H1 (cell line): ENCODE data around the gene EME2. TPM values are rescaled to one million over a fixed set of nuclear protein-coding genes. Genes with fewer than 3 reads are reported as not detected.

ENCODE experiments used
- CTCF ChIA-PET: fragments of 300-600 bp; sonication (Branson Sonifier 250); formaldehyde crosslinking; loops from one replicate; lab custom pipeline; 2021; ENCODE audit not compliant: partially characterized antibody; lab: Charles Lee
- POLR2A ChIA-PET: fragments of 300-600 bp; sonication (Branson Sonifier 250); formaldehyde crosslinking; loops from one replicate; lab custom pipeline; 2021; ENCODE audit warnings: inconsistent platforms; ENCODE audit not compliant: partially characterized antibody; lab: Charles Lee
- DNase-seq, 2 experiments: peaks; one replicate each; pipeline versions ENCODE4 v3.0.0 to v3.0.0-alpha.2; 2010 to 2022; ENCODE audit warnings: low spot score in 2 of 2, low read depth in 1 of 2, mixed read lengths in 1 of 2
- FAIRE-seq: peaks from 2 replicates; lab custom pipeline; 2011; peaks lifted over from hg19 to GRCh38; lab: Jason Lieb, UNC
- H2AFZ ChIP-seq: 2 replicates; pipeline ENCODE4 v1.8.1; 2012; ENCODE audit warnings: low read length, inconsistent platforms
- H2AK5ac ChIP-seq: 2 replicates; pipeline ENCODE4 v1.6.1; 2013; ENCODE audit warnings: low read depth, low read length
- H2BK120ac ChIP-seq: replicated peaks from 2 replicates; pipeline ENCODE3; 2013; ENCODE audit warnings: low read depth, low read length, inconsistent platforms
- H2BK12ac ChIP-seq: 2 replicates; pipeline ENCODE4 v1.6.1; 2013; ENCODE audit warnings: low read depth, low read length
- H2BK15ac ChIP-seq: 2 replicates; pipeline ENCODE4 v1.6.1; 2013; ENCODE audit warnings: low read length
- H2BK20ac ChIP-seq: 2 replicates; pipeline ENCODE4 v1.6.1; 2013; ENCODE audit warnings: low read length
- H2BK5ac ChIP-seq: 2 replicates; pipeline ENCODE4 v1.6.1; 2013; ENCODE audit warnings: low read depth, low read length
- H3K14ac ChIP-seq: 2 replicates; pipeline ENCODE4 v1.6.1; 2013; ENCODE audit warnings: inconsistent platforms; ENCODE audit not compliant: insufficient read length
- H3K18ac ChIP-seq: 2 replicates; pipeline ENCODE4 v1.6.1; 2013; ENCODE audit warnings: low read length; ENCODE audit errors: extremely low read depth
- H3K23ac ChIP-seq: 2 replicates; pipeline ENCODE4 v1.6.1; 2013; ENCODE audit warnings: inconsistent platforms; ENCODE audit not compliant: insufficient read length
- H3K23me2 ChIP-seq: 2 replicates; pipeline ENCODE4 v1.6.1; 2013; ENCODE audit warnings: low read depth, low read length
- H3K27ac ChIP-seq: 2 replicates; pipeline ENCODE4 v1.6.1; 2011; ENCODE audit warnings: low read depth, low read length, inconsistent platforms
- H3K27me3 ChIP-seq, 4 experiments: replicated peaks in 1 of 4; 1 replicate in 1 of 4; 2 replicates in 3 of 4; pipeline versions ENCODE4 v1.6.1 to v1.8.1; 2011 to 2013; ENCODE audit warnings: low read length in 3 of 4, mild to moderate bottlenecking in 3 of 4, inconsistent platforms in 2 of 4, mixed read lengths in 2 of 4, moderate library complexity in 1 of 4; ENCODE audit not compliant: control insufficient read depth in 3 of 4, insufficient read depth in 3 of 4; ENCODE audit errors: extremely low read depth in 1 of 4
- H3K36me3 ChIP-seq, 4 experiments: 2 replicates each; pipeline versions ENCODE4 v1.6.1 to v1.8.1; 2011 to 2013; ENCODE audit warnings: mild to moderate bottlenecking in 4 of 4, low read length in 3 of 4, moderate library complexity in 2 of 4, control low read depth in 1 of 4, inconsistent platforms in 1 of 4; ENCODE audit not compliant: insufficient read depth in 4 of 4, control insufficient read depth in 2 of 4
- H3K4ac ChIP-seq: replicated peaks from 2 replicates; pipeline ENCODE3; 2013; ENCODE audit warnings: low read length, low read depth, mixed read lengths, inconsistent platforms; ENCODE audit not compliant: insufficient read length
- H3K4me1 ChIP-seq, 4 experiments: replicated peaks in 1 of 4; 1 replicate in 1 of 4; 2 replicates in 3 of 4; pipeline versions ENCODE4 v1.6.1 to v1.8.1; 2011 to 2013; ENCODE audit warnings: low read length in 3 of 4, inconsistent platforms in 2 of 4, mixed read lengths in 1 of 4; ENCODE audit not compliant: insufficient read depth in 4 of 4, control insufficient read depth in 3 of 4
- H3K4me2 ChIP-seq, 2 experiments: 2 replicates each; pipeline versions ENCODE4 v1.6.1 to v1.8.1; 2011 to 2013; ENCODE audit warnings: low read depth in 2 of 2, low read length in 2 of 2, control low read depth in 1 of 2, inconsistent platforms in 1 of 2, mild to moderate bottlenecking in 1 of 2; ENCODE audit not compliant: insufficient read depth in 1 of 2
- H3K4me3 ChIP-seq, 4 experiments: fragments of 200-600, 300-600 bp in 1 of 4; sonication (generic), shearing (Covaris generic), sonication (Bioruptor Twin) in 1 of 4; 2 replicates each; pipeline versions ENCODE4 v1.5.1 to v1.8.1; 2011 to 2016; ENCODE audit warnings: low read length in 4 of 4, low read depth in 3 of 4, control low read depth in 2 of 4, inconsistent platforms in 2 of 4, mild to moderate bottlenecking in 2 of 4, mixed read lengths in 1 of 4, moderate library complexity in 1 of 4; ENCODE audit not compliant: insufficient read depth in 2 of 4; ENCODE audit errors: extremely low read depth in 1 of 4
- H3K56ac ChIP-seq: replicated peaks from 2 replicates; pipeline ENCODE3; 2013; ENCODE audit warnings: low read depth, mild to moderate bottlenecking, mixed read lengths, low read length, inconsistent platforms; ENCODE audit not compliant: insufficient read length
- H3K79me1 ChIP-seq: 2 replicates; pipeline ENCODE4 v1.6.1; 2013; ENCODE audit warnings: low read depth, low read length, control low read depth
- H3K79me2 ChIP-seq, 2 experiments: 2 replicates each; pipeline versions ENCODE4 v1.6.1 to v1.8.1; 2012 to 2013; ENCODE audit warnings: low read length in 2 of 2, mild to moderate bottlenecking in 2 of 2, inconsistent platforms in 1 of 2; ENCODE audit not compliant: insufficient read depth in 2 of 2, control insufficient read depth in 1 of 2
- H3K9ac ChIP-seq, 4 experiments: replicated peaks in 1 of 4; 1 replicate in 1 of 4; 2 replicates in 3 of 4; pipeline versions ENCODE4 v1.6.1 to v1.8.1; 2011 to 2013; ENCODE audit warnings: low read depth in 3 of 4, low read length in 3 of 4, control low read depth in 2 of 4, mild to moderate bottlenecking in 2 of 4, moderate library complexity in 2 of 4, inconsistent platforms in 1 of 4; ENCODE audit errors: extremely low read depth in 1 of 4
- H3K9me3 ChIP-seq, 2 experiments: 2 replicates each; pipeline versions ENCODE4 v1.6.1 to v1.8.1; 2012 to 2013; ENCODE audit warnings: mild to moderate bottlenecking in 2 of 2, moderate library complexity in 2 of 2, control low read depth in 1 of 2, inconsistent platforms in 1 of 2, low read depth in 1 of 2, low read length in 1 of 2, mixed read lengths in 1 of 2; ENCODE audit not compliant: insufficient read depth in 2 of 2
- H4K20me1 ChIP-seq, 2 experiments: replicated peaks in 1 of 2; 2 replicates each; pipeline versions ENCODE3 to v1.8.1; 2011 to 2013; ENCODE audit warnings: inconsistent platforms in 2 of 2, low read length in 2 of 2, mild to moderate bottlenecking in 1 of 2; ENCODE audit not compliant: insufficient read depth in 2 of 2, control insufficient read depth in 1 of 2
- H4K5ac ChIP-seq: 2 replicates; pipeline ENCODE4 v1.6.1; 2013; ENCODE audit warnings: low read length, low read depth, mixed read lengths, inconsistent platforms; ENCODE audit not compliant: insufficient read length
- H4K8ac ChIP-seq: 2 replicates; pipeline ENCODE4 v1.8.0; 2013; ENCODE audit warnings: mild to moderate bottlenecking, moderate library complexity, low read length, inconsistent platforms; ENCODE audit not compliant: insufficient read depth; ENCODE audit errors: extremely low read depth
- H4K91ac ChIP-seq: replicated peaks from 2 replicates; pipeline ENCODE3; 2013; ENCODE audit warnings: low read length, mixed read lengths, inconsistent platforms; ENCODE audit not compliant: insufficient read length
- WGBS, 2 experiments: shearing (Covaris generic) in 1 of 2; methylation state at CpG; one replicate each; pipeline versions ENCODE4 v1.1.6 to v1.1.7; 2013 to 2015; ENCODE audit warnings: low lambda C conversion rate in 2 of 2, mixed read lengths in 2 of 2, inconsistent platforms in 1 of 2, low coverage in 1 of 2, missing lambda C conversion rate in 1 of 2; ENCODE audit not compliant: insufficient replicate concordance in 2 of 2, insufficient coverage in 1 of 2, insufficient read length in 1 of 2; ENCODE audit errors: extremely low coverage in 1 of 2, missing lambda C conversion rate in 1 of 2; 5-methylcytosine and 5-hydroxymethylcytosine counted together
- polyA plus RNA-seq, 7 experiments: library from polyadenylated mRNA; depleted of rRNA in 3 of 7; stranded (reverse) in 5 of 7; unstranded in 2 of 7; fragments of >200 nt in 5 of 7; fragments of 200-250 nt in 2 of 7; gene quantifications; 1 replicate in 5 of 7; 2 replicates in 1 of 7; 4 replicates in 1 of 7; pipeline versions ENCODE4 v1.2.1 to v1.2.3, GENCODE V29; 2011 to 2013; ENCODE audit warnings: missing spikeins in 2 of 7, mixed read lengths in 2 of 7
- total RNA-seq: library from RNA; stranded (reverse); fragmentation: NEBNext Ultra II Directional; extraction: Animal tissue kit (Norgen Biotek cat#: 25700); gene quantifications from 2 replicates; pipeline ENCODE4 v1.2.1, GENCODE V29; 2021

The EME2 gene
- total and polyA plus RNA-seq, 2 of the 8 experiments (the other 6 are each of a cell fraction or from before 2014, with no cell fraction given): 13.1 to 19.7 TPM

DNA sequence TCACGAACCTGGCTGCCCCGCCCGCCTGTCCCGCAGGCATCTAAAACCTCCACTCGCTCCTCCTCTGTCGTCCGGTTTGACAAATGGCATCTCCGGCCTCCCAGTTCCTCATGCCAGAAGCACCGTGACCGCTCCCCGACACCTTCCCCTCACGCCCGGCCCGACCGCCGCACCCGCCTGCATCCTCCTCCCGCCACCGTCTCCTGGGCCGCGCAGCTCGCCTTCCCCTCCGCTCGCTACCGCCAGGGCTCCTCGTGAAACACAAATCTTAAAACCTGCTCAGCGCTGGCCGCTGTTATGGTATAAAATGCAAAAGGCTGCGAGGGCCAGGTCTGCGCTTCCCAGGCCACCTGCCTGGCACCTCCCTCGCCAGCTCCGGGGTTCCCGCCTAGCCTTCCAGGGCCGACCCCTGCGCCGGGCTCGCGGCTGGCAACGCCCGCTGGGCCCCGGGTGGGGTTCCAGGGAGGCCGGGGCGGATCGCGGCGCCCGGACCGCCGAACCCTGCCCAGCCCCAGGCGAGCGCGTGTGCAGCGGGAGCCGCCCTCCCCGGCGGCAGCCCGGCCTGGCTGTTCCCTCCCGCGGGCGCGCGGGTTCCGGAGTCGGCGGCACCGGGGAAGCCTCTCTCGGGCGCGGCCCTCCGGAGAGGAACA lies 9.3 kb downstream of the EME2 start:
- POLR2A ChIA-PET: interaction anchor here (0.8 to 12.0 kb wide), 11 partner anchors 11 to 465 kb away, joined by 3 to 246 read pairs (median 4); partner anchors contain the start of genes EME2, IGFALS, MAPK8IP3 and MRPS34

More for the DNA sequence above, 9.3 kb downstream of the EME2 start:
- Histone ChIP-seq H2BK5ac (no peak overlapping the region), H2BK120ac (no peak overlapping the region), H3K4me3 (peak overlapping the region; percentile 63 to 98 (median 76)), H3K36me3 (peaks cover 0 to 17% (median 2%) of the 10 kb centered on the region in 4 experiments; a peak in 5 of 8 replicates), H2BK20ac (no peak overlapping the region), H3K56ac (no peak overlapping the region), H3K4me2 (peak overlapping the region; percentile 81 to 92), H3K9me3 (no peaks in the 10 kb centered on the region), H4K8ac (peak overlapping the region; percentile 89; the same call in 1 of the 2 replicates), H2AK5ac (no peak overlapping the region), H3K23me2 (peaks cover 3% of the 10 kb centered on the region; the same call in 1 of the 2 replicates), H3K14ac (no peak overlapping the region), H3K23ac (no peak overlapping the region), H3K18ac (no peak overlapping the region; the same call in 1 of the 2 replicates), H3K27me3 (no peaks in the 10 kb centered on the region), H3K79me2 (peaks cover 0 to 32% of the 10 kb centered on the region in 2 experiments; a peak in 3 of 4 replicates), H2BK12ac (no peak overlapping the region), H3K4me1 (peaks cover 0 to 7% (median 4%) of the 10 kb centered on the region in 4 experiments; a peak in 5 of 7 replicates), H3K27ac (peak overlapping the region; percentile 39; the same call in 1 of the 2 replicates), H4K5ac (peak overlapping the region; percentile 5), H2BK15ac (no peak overlapping the region), H4K20me1 (peaks cover 17 to 35% of the 10 kb centered on the region in 2 experiments), H2AFZ (no peak overlapping the region), H3K9ac (peak overlapping the region; percentile 62 to 83 (median 68); a peak in 6 of 7 replicates), H3K79me1 (peaks cover 16% of the 10 kb centered on the region), H3K4ac (no peak overlapping the region), H4K91ac (no peak overlapping the region)
- WGBS, 2 experiments: 2% methylated on average over 39 of the region's 70 CpGs; no CpG with 5 or more reads in 1 of the 2 experiments
- CTCF ChIA-PET: interaction anchor here (1.0 to 1.9 kb wide), 4 partner anchors 10 to 150 kb away, joined by 3 to 8 read pairs (median 4); partner anchors contain the start of gene NME3
- DNase-seq (peak in 1 of 2 experiments; percentile 56), FAIRE-seq (no peak)
